Stimulated activated CD4-positive, alpha-beta T cell treated with anti-CD3 and anti-CD28 coated beads, TNF-alpha, amount 100 ng/mL, for 1 hour (primary cell): Measurements from ENCODE around the gene LONP1.
"Not testable (repeated sequence)": the region's sequence is repeated elsewhere in the genome, so short reads cannot be mapped to it uniquely, and the experiment has no call there.

Experiments
- DNase-seq, 3 donors: peaks; one replicate each; pipeline ENCODE4 v3.0.0-alpha.2; 2020; ENCODE audit warnings: low read depth in 3 of 3, low spot score in 1 of 3

The LONP1 gene

DNA sequence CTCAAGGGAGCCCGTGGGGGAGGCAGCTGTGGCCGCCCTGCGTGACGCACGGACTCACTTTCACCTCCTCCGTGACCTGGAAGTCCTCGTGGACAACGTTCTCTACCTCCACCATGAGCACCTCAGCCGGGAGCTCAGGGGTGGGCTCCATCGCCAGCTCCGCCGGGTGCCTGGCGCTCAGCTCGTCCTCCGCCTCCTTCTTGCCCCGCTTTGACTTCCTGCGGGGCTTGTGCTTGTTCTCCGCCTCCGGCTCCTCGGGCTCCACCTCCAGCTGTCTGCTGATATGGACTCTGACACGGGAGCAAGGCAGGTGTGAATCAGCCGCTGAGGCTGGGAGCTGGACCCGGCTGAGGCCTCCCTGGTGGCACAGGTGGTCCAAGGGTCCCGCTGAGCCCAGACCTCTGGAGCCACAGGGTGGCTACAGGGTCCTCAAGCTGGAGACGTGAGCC, 8.2 kb downstream of the LONP1 start:
- no peak for DNase-seq

DNA sequence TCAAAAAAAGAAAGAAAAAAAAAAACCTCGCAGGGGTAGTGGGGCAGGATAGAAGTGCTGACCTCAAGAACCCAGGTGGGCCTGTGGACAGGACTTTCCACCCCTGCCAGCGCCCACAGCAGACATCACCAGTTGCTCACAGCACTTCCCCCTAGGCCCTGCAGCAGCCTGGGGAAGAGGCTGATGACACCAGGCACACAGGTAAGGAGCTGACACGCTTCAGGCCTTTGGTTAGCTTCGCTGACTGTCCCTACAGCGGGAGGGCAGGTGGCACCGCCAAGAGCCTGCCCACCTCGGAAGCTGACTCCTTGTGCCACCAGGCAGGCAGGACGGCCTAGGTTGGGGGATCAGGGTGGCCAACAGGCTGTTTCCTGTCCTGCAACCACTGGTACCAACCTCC, 8.9 kb downstream of the LONP1 start:
- DNase-seq: no peak

GRCh38 chr19:5707576-5708575, 12.1 kb downstream of the LONP1 start:
- no peak for DNase-seq

GRCh38 chr19:5706876-5707573, 12.9 kb downstream of the LONP1 start:
- no peak for DNase-seq

DNA sequence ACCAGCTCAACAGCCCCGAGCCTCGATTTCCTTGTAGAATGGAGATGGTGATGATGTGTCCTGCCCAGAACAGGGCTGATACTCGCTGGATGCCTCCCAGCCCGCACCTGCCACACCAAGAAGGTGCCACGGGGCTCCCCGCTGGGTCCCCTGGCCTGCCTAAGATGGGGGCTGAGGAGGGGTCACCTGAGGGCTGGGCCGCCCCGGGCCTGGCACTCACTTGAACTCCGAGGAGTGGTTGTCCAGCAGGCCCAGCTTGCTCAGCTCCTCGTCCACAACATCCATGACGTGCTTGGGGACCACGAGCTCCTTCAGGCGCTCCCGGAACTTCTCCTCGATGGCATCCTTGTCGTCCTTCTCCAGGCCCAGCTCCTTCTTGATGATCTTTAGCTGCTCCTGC, 14.4 kb downstream of the LONP1 start:
- DNase-seq: no peak

GRCh38 chr19:5703819-5704818, 15.8 kb downstream of the LONP1 start:
- DNase-seq: no peak

- DNase-seq: not testable (repeated sequence)
Measured at GRCh38 chr19:5702053-5702410, 17.9 kb downstream of the LONP1 start.

GRCh38 chr19:5700455-5701092, 19.4 kb downstream of the LONP1 start:
- no peak for DNase-seq

- DNase-seq: no peak
Measured at GRCh38 chr19:5698635-5699422, 21.1 kb downstream of the LONP1 start.

DNA sequence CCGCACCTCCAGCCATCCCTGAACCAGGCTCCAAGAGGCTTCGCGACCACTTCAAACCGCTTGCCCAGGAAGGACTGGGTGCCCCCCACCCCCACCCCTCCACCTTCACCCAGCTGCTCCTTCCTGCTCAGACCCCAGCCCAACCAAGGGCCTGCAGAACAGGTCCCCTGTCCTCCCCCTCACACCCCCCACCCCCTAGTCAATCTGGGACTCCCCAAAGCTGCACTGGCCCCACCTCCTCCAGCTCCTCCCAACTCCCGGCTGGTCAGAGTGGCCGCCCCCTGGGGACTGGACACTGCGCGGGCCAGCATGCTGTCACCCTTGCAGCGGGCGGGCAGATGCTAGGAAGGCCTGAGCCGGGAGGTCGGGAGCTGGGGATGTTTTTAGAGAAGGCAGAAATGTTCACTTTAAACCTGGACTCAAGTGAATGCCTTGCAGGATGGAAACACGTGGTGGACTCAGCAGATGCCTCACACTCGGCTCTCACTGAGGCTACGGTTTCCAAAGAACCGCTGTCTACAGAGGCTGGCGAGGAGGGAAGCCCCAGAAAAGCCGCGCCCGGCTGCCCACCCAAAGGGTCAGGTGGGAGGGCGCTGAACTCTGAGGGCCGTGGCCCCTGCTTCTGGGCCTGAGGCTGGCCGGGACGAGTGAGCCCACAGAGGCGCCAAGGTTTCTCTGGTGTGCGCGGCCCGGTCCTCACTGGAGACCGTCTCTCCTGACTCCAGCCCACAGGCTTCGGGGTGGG, 21.9 kb downstream of the LONP1 start:
- no peak for DNase-seq

DNA sequence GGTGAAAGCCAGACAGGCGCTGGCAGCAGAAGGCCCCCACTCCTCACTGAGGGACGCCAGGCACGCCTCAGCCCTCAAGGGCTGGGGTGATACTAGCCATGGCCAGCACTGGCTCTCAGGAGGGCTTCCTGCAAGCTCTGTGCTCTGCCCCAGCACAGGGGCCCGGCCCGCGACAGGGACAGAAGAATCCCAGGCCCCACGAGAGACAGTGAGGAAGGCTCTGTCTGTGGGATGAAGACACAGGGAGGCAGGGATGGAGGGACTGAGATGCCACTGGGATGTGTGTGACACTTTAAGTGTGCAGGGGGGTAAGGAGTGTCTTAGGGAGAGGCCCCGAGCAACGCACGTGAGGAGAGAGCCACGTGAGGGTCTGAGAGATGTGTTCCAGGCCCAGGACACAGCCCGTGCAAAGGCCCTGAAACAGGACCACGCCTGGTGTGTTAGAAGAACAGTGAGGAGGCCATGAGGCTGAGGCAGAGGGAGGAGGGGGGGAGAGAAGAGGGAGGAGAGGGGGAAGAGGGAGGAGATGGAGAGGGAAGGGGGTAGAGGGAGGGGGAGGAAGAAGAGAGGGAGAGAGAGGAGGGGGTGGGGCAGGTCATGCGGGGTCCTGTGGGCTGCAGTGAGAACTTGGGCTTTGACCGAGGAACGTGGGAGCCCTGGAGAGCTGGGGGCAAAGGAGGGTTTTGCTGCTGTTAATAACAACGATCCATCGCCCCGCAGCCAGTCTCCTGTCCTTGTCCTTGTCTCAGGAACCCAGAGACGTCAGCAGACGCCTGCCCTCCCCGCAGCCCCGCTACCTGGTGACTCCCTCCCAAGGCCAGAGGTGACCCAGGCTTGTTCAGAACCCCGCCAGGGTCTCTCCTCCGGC, 22.7 kb downstream of the LONP1 start:
- no peak for DNase-seq

DNA sequence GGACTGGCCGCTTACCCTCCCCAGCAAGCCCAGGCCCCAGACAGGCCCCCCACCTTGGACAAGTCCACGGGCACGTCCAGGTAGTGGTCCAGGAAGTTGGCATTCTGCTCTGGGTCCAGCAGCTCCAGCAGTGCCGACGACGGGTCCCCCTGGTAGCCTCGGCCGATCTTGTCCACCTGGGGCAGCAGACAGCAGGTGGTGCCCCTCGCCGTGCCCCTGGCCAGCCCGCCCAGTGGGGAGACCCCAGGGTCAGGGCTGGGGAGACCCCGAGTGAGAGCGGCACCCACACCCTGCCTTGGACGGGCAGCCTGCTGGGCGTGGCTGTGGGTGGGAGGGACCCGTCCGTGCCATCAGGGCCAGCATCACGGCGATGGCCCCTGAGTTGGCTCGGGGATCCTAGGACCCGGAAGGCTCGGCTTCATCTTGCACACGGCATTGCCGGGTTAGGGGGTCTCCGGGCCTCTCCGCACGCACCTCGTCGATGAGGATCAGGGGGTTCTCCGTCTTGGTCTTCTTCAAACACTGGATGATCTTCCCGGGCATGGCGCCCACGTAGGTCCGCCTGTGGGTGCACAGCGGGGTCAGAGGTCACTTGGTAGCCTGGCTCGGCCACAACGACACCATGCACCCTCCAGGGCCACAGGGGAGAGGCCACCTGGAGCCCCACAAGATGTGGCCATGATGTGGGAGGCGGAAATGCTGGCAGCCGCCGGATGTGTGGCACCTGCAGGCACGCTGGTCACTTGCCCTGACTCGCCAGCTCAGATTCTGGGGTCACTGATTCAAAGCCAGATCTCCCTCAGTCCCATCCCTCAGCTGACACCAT, 23.5 kb downstream of the LONP1 start:
- DNase-seq: no peak

DNA sequence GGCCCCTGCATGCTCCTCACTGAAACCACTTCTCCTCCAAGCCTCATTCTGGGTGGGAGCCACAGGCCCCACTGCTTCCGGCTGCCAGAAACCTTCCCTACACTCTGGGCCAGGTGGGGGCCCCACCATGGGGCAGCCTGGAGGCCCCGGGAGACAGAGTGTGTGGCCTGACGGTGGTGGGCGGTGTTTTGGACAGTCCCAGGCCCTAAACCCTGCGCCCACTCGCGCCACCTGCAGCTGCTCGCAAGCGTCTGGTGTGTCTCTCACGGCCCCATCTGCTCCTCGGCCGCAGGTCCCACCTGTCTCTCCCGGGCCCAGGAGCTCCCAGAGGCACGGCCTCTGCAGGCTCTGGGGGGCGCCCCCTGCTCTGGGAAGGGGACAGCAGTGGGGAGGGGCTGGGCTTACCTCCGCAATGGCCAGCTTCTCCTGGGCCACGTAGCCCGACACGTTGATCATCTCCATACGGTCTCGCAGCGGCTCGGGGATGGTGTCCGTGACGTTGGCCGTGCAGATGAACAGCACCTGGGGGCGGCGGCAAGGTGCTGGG, 24.2 kb downstream of the LONP1 start:
- DNase-seq: no peak

- no peak for DNase-seq
Measured at GRCh38 chr19:5694956-5695648, 24.8 kb downstream of the LONP1 start.

GRCh38 chr19:5694167-5694955, 25.6 kb downstream of the LONP1 start:
- DNase-seq: no peak
